Activated naive CD4-positive, alpha-beta T cell treated with anti-CD3 and anti-CD28 coated beads, Interleukin-2, amount 10 ng/mL, durations not matched to agents 7 days and 5 days (primary cell): ENCODE results near the gene ZWILCH.
"Not testable (repeated sequence)": the region's sequence is repeated elsewhere in the genome, so short reads cannot be mapped to it uniquely, and the experiment has no call there.

Experiments
- CTCF ChIA-PET: fragments of 350-600 bp; sonication (Branson Sonifier 250); formaldehyde crosslinking; loops from one replicate; lab custom pipeline; 2021; ENCODE audit warnings: antibody characterized with exemption; lab: Charles Lee
- DNase-seq: peaks from one replicate; pipeline ENCODE4 v3.0.0-alpha.2; 2020
- H3K27ac Mint-ChIP-seq: one replicate; pipeline ENCODE4 v1.8.0; 2021; ENCODE audit warnings: mild to moderate bottlenecking, moderate library complexity, mixed read lengths
- H3K27me3 Mint-ChIP-seq: one replicate; pipeline ENCODE4 v1.8.0; 2021; ENCODE audit warnings: mild to moderate bottlenecking, mixed read lengths
- H3K36me3 Mint-ChIP-seq: one replicate; pipeline ENCODE4 v1.8.0; 2021; ENCODE audit warnings: mixed read lengths
- H3K4me1 Mint-ChIP-seq: one replicate; pipeline ENCODE4 v1.8.0; 2021; ENCODE audit warnings: mixed read lengths
- H3K4me3 Mint-ChIP-seq: one replicate; pipeline ENCODE4 v1.8.0; 2021; ENCODE audit warnings: mild to moderate bottlenecking, moderate library complexity, mixed read lengths
- H3K9me3 Mint-ChIP-seq: one replicate; pipeline ENCODE4 v1.8.0; 2021; ENCODE audit warnings: mixed read lengths

ZWILCH gene

DNA sequence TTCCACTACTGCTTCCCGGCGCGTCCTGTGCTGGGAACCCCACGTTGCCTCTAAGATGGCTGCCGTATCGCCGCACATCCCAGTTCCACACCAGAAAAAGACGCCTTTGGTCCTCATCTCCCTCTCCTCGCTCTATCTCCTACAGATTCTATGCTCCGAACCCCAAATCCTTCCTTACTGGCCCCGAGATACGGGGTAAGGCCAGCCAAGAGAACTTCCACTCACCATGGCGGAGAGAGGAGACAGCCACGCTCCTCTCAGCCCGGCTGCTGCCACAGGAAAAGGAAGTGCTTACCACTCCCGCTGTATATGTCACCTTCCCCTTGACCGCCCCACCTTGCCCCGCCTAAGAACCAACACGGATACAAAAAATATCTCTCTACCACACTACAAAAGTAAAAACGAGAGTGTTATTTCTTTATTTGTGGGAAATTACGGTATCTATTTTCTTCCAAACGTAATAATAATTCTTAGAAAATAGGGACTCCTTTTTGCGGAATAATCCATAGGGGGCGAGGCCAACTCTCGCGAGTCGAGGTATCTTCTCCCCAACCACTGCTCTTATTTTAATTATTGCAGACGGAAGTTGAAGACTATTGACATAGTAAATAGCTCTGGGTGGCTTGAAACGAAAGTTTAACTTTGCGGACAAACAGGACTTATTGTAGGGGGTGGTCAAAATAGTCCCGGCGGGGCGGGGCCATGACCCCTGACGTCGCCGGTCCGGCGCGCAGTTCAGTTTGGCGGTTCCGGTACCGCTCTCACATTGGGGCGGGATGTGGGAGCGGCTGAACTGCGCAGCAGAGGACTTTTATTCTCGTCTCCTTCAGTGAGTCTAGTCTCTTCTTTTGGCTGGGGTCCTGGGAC lies at the start of gene ZWILCH, which contains the start of gene RPL4:
Gene ZWILCH (plus strand): TSS at position 764 of the 867 bp plus-strand sequence. CDS start 13 bp downstream, at position 777.
Gene RPL4 (minus strand): TSS at position 293 of the 867 bp plus-strand sequence. CDS start 65 bp downstream, at position 228.
- Mint-ChIP-seq H3K36me3 (peaks cover 45% of the 10 kb centered on the region), H3K4me3 (peak within 1 kb of the TSS; percentile 100), H3K9me3 (no peaks in the 10 kb centered on the region), H3K4me1 (peaks cover 67% of the 10 kb centered on the region), H3K27ac (peak within 1 kb of the TSS; percentile 97), H3K27me3 (no peaks in the 10 kb centered on the region)
- DNase-seq: peak; percentile 87
- CTCF ChIA-PET: interaction anchor here (1.3 kb wide), 1 partner anchor 119 kb away, joined by 4 read pairs; no protein-coding TSS in a partner anchor

DNA sequence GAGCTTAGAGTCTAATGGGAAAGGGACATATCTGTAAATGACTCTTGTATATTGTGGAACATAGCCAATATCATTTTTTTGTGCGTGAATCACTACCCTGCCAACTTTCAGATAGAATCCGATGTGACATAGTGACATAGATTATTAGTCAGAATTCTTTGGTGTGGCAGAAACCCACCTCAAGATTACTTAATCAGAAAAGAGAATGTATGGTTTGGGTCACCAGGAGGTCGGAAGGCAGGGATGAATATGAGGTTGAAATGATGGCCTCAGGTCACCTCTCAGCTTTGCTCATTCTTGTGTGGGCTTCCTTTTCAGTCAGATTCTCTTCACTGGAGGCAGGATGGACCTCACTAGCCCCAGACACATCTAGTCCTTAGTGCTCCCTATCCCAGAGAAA lies 48.9 kb upstream of the ZWILCH start:
- Mint-ChIP-seq H3K4me3 (no peak overlapping the region), H3K9me3 (no peaks in the 10 kb centered on the region), H3K27me3 (no peaks in the 10 kb centered on the region), H3K27ac (no peak overlapping the region), H3K4me1 (peaks cover 10% of the 10 kb centered on the region), H3K36me3 (peaks cover 42% of the 10 kb centered on the region)
- CTCF ChIA-PET: no interaction called here
- DNase-seq: no peak

GRCh38 chr15:66459818-66460615 lies 45.1 kb upstream of the ZWILCH start:
- no peak for DNase-seq
- Mint-ChIP-seq H3K36me3 (peaks cover 44% of the 10 kb centered on the region), H3K9me3 (no peaks in the 10 kb centered on the region), H3K27me3 (no peaks in the 10 kb centered on the region), H3K4me1 (peaks cover 10% of the 10 kb centered on the region), H3K27ac (peak overlapping the region; percentile 38), H3K4me3 (no peak overlapping the region)
- CTCF ChIA-PET: interaction anchor here (1.6 kb wide), 1 partner anchor 12 kb away, joined by 4 read pairs; no protein-coding TSS in a partner anchor

- Mint-ChIP-seq H3K4me1 (peaks cover 10% of the 10 kb centered on the region), H3K27ac (peak overlapping the region; percentile 28)
These were observed 43.8 kb upstream of the ZWILCH start for GRCh38 chr15:66461294-66461693.

GRCh38 chr15:66461917-66462316 lies 43.2 kb upstream of the ZWILCH start:
- CTCF ChIA-PET: no interaction called here
- Mint-ChIP-seq H3K27ac (peak overlapping the region; percentile 52), H3K4me1 (peaks cover 11% of the 10 kb centered on the region)

More at GRCh38 chr15:66461294-66461693, 43.8 kb upstream of the ZWILCH start:
- CTCF ChIA-PET, H3K4me3 Mint-ChIP-seq, DNase-seq, H3K27me3 Mint-ChIP-seq, H3K9me3 Mint-ChIP-seq: not testable (repeated sequence)
- peaks cover 49% of the 10 kb centered on the region for H3K36me3 Mint-ChIP-seq

DNA sequence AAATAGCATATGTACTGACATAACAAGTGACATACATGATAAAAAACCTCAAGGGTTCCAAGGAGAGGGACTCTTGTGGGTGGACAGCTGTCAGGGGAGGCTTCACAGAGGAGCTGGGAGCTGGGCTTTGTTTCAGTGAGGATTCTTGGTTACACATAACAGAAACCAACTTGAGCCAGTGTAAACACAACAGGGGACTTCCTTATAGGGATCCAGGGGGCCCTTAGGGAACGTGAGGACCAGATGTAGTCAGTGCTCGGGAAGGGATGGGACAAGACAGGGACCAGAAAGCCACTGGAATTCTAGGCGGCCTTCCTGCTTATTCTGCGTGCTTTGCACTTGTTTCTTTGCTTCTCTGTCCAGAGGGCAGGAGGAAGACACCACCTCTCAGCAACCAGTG lies 42.5 kb upstream of the ZWILCH start:
- no peak overlapping the region for H3K4me3 Mint-ChIP-seq
- no peaks in the 10 kb centered on the region for H3K9me3 Mint-ChIP-seq
- CTCF ChIA-PET: no interaction called here

More at GRCh38 chr15:66461917-66462316, 43.2 kb upstream of the ZWILCH start:
- H3K4me3 Mint-ChIP-seq: no peak overlapping the region
- DNase-seq: no peak
- no peaks in the 10 kb centered on the region for H3K27me3 Mint-ChIP-seq
- H3K36me3 Mint-ChIP-seq: peaks cover 48% of the 10 kb centered on the region
- no peaks in the 10 kb centered on the region for H3K9me3 Mint-ChIP-seq

GRCh38 chr15:66465294-66465693 lies 39.8 kb upstream of the ZWILCH start:
- H3K9me3 Mint-ChIP-seq, DNase-seq, CTCF ChIA-PET, H3K27ac Mint-ChIP-seq, H3K27me3 Mint-ChIP-seq, H3K4me3 Mint-ChIP-seq: not testable (repeated sequence)
- H3K36me3 Mint-ChIP-seq: peaks cover 52% of the 10 kb centered on the region
- H3K4me1 Mint-ChIP-seq: peaks cover 11% of the 10 kb centered on the region

More for the DNA sequence above, 42.5 kb upstream of the ZWILCH start:
- Mint-ChIP-seq H3K4me1 (peaks cover 14% of the 10 kb centered on the region), H3K27me3 (no peaks in the 10 kb centered on the region), H3K36me3 (peaks cover 51% of the 10 kb centered on the region), H3K27ac (no peak overlapping the region)
- DNase-seq: no peak

GRCh38 chr15:66467162-66468040 lies 37.7 kb upstream of the ZWILCH start:
- H3K27me3 Mint-ChIP-seq, H3K9me3 Mint-ChIP-seq, H3K4me3 Mint-ChIP-seq, CTCF ChIA-PET, H3K27ac Mint-ChIP-seq, DNase-seq: not testable (repeated sequence)
- Mint-ChIP-seq H3K36me3 (peaks cover 42% of the 10 kb centered on the region), H3K4me1 (peaks cover 28% of the 10 kb centered on the region)

- Mint-ChIP-seq H3K27ac (peak overlapping the region; percentile 96), H3K4me1 (peaks cover 38% of the 10 kb centered on the region), H3K36me3 (peaks cover 29% of the 10 kb centered on the region)
- not testable (repeated sequence) for H3K27me3 Mint-ChIP-seq, H3K9me3 Mint-ChIP-seq, H3K4me3 Mint-ChIP-seq, DNase-seq
- CTCF ChIA-PET: interaction anchor here (0.6 to 3.1 kb wide), 4 partner anchors 10 to 224 kb away, joined by 3 to 9 read pairs (median 4); partner anchors contain the start of gene SNAPC5
These were observed 34.3 kb upstream of the ZWILCH start for GRCh38 chr15:66470825-66471224.

- Mint-ChIP-seq H3K36me3 (peaks cover 24% of the 10 kb centered on the region), H3K4me1 (peaks cover 40% of the 10 kb centered on the region), H3K27ac (peak overlapping the region; percentile 96), H3K27me3 (no peaks in the 10 kb centered on the region), H3K9me3 (no peaks in the 10 kb centered on the region), H3K4me3 (peak overlapping the region; percentile 57)
- CTCF ChIA-PET: interaction anchor here (0.7 to 3.1 kb wide), 7 partner anchors 8 to 99 kb away, joined by 3 to 9 read pairs (median 4); partner anchors contain the start of gene SNAPC5
- DNase-seq: peak; percentile 75
These were observed 32.7 kb upstream of the ZWILCH start for GRCh38 chr15:66472176-66472999.

DNA sequence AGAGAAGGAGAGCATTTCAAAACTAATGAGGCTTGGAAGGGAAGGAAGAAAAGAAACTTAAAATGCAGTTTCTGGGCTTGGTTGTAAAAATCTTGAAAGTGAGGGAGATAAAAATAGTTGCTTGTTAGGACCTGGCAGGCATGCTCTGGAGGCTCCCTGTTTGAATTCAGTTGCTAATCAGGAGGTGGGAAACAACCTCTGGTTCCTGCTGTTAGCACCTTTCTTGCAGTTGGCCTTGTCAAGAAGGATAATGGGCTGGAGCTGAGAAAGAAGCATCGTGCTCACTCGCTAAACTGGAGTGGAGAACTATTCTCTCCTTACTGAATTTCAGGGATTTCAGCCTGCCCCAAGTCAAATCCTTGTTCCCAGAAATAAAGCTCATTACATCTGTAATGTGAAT lies 31.0 kb upstream of the ZWILCH start:
- H3K4me1 Mint-ChIP-seq: peaks cover 40% of the 10 kb centered on the region
- H3K27me3 Mint-ChIP-seq: no peaks in the 10 kb centered on the region
- no peak overlapping the region for H3K27ac Mint-ChIP-seq
- peaks cover 23% of the 10 kb centered on the region for H3K36me3 Mint-ChIP-seq
- no peak overlapping the region for H3K4me3 Mint-ChIP-seq
- DNase-seq: no peak
- CTCF ChIA-PET: interaction anchor here (0.7 to 1.1 kb wide), 2 partner anchors 23 to 25 kb away, joined by 3 to 5 read pairs; no protein-coding TSS in a partner anchor
- H3K9me3 Mint-ChIP-seq: no peaks in the 10 kb centered on the region

DNA sequence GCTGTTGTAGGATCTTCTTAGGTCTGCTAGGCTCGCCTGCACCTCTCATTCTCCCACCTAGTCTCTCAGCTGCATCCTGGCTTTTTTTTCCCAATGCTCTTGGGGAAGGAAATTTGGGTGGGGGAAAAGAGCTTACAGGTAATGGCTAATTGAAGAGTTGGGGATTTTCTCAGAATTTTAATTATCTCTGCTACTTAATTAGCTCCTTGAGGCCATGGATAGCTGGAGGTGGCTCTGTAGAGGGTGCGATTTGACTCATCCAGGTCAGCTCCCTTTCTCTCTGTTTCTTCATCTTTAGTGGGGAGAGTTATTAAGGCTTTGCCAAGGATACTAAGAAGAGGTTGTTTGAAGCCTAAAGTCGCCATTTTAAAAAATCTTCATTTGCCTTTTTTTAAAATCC lies 30.2 kb upstream of the ZWILCH start:
- DNase-seq: no peak
- Mint-ChIP-seq H3K27me3 (no peaks in the 10 kb centered on the region), H3K4me1 (peaks cover 43% of the 10 kb centered on the region), H3K27ac (no peak overlapping the region), H3K36me3 (peaks cover 27% of the 10 kb centered on the region), H3K4me3 (no peak overlapping the region), H3K9me3 (no peaks in the 10 kb centered on the region)
- CTCF ChIA-PET: interaction anchor here (0.5 to 1.1 kb wide), 3 partner anchors 22 to 341 kb away, joined by 3 to 5 read pairs (median 3); no protein-coding TSS in a partner anchor
